HCT116 (cell line): Measurements from ENCODE around the gene ESRRB. TPM values are rescaled to one million over a fixed set of nuclear protein-coding genes. Genes with fewer than 3 reads are reported as not detected.

Experiments used
- ATAC-seq: fragments of 200-7000 bp; cut with Tn5 transposase; 2 replicates; pipeline ENCODE4 v1.9.1; 2020; ENCODE audit warnings: mild to moderate bottlenecking, moderate library complexity
- BruUV-seq: library from RNA; stranded (reverse); fragments of 400-500 nt; replicated peaks from 2 replicates; lab custom pipeline; 2021; lab: Mats Ljungman, UMichigan
- CTCF ChIA-PET: fragments of 300-600 bp; sonication (Branson Sonifier 250); formaldehyde crosslinking; loops from one replicate; lab custom pipeline; 2021; ENCODE audit warnings: antibody characterized with exemption; lab: Charles Lee
- POLR2A ChIA-PET: fragments of 300-600, 350-600 bp; sonication (Branson Sonifier 250); formaldehyde crosslinking; loops from one replicate; lab custom pipeline; 2021; ENCODE audit warnings: antibody characterized with exemption; lab: Charles Lee
- RAD21 ChIA-PET, 2 experiments: fragments of 300-600 bp; sonication (Branson Sonifier 250); formaldehyde crosslinking; loops; one replicate each; lab custom pipeline; 2023; ENCODE audit warnings: low total read pairs in 2 of 2; ENCODE audit not compliant: uncharacterized antibody in 2 of 2, unreplicated experiment in 2 of 2, low non-redundant PET in 1 of 2; lab: Charles Lee
- DNase-seq: peaks from one replicate; pipeline ENCODE4 v3.0.0-alpha.2; 2010; ENCODE audit warnings: low read depth, low spot score
- H2AFZ ChIP-seq: fragments of 200-600 bp; shearing (Covaris generic), sonication (generic); 2 replicates; pipeline ENCODE4 v1.6.1; 2017; ENCODE audit warnings: low read depth, mixed run types, mixed read lengths, antibody characterized with exemption, low read length; ENCODE audit not compliant: poor library complexity, severe bottlenecking
- H3K27ac ChIP-seq: 2 replicates; pipeline ENCODE4 v1.5.1; 2012; ENCODE audit warnings: low read depth, low read length
- H3K27me3 ChIP-seq: fragments of 200-600 bp; sonication (generic); 2 replicates; pipeline ENCODE4 v1.6.1; 2016; ENCODE audit warnings: mixed run types, low read length, mixed read lengths; ENCODE audit not compliant: insufficient read depth
- H3K36me3 ChIP-seq, 2 experiments: fragments of 200-500 bp in 1 of 2; fragments of 200-600 bp in 1 of 2; sonication (Bioruptor generic) in 1 of 2; sonication (generic) in 1 of 2; 2 replicates each; pipeline versions ENCODE4 v1.5.1 to v1.6.1; 2014 to 2016; ENCODE audit warnings: low read length in 2 of 2, inconsistent platforms in 1 of 2, mixed read lengths in 1 of 2, mixed run types in 1 of 2; ENCODE audit not compliant: insufficient read depth in 2 of 2, control insufficient read depth in 1 of 2
- H3K4me1 ChIP-seq, 2 experiments: fragments of 200-600 bp in 1 of 2; sonication (generic) in 1 of 2; 2 replicates each; pipeline versions ENCODE4 v1.5.1 to v1.6.1; 2012 to 2017; ENCODE audit warnings: low read length in 2 of 2, inconsistent platforms in 1 of 2, mild to moderate bottlenecking in 1 of 2, mixed read lengths in 1 of 2, mixed run types in 1 of 2, moderate library complexity in 1 of 2; ENCODE audit not compliant: insufficient read depth in 2 of 2, control insufficient read depth in 1 of 2
- H3K4me2 ChIP-seq: fragments of 200-600 bp; sonication (generic); 2 replicates; pipeline ENCODE4 v1.6.1; 2017; ENCODE audit warnings: mixed run types, low read length, mixed read lengths
- H3K4me3 ChIP-seq, 2 experiments: fragments of 200-600 bp in 1 of 2; sonication (generic) in 1 of 2; replicated peaks in 1 of 2; 2 replicates each; pipeline ENCODE4 v1.5.1; 2011 to 2016; ENCODE audit warnings: low read length in 2 of 2, control low read depth in 1 of 2, low read depth in 1 of 2, mild to moderate bottlenecking in 1 of 2, mixed read lengths in 1 of 2, mixed run types in 1 of 2
- H3K79me2 ChIP-seq: fragments of 200-600 bp; sonication (generic); 2 replicates; pipeline ENCODE4 v1.6.1; 2017; ENCODE audit warnings: mild to moderate bottlenecking, mixed run types, low read length, moderate library complexity, mixed read lengths; ENCODE audit not compliant: insufficient read depth
- H3K9ac ChIP-seq: fragments of 200-600 bp; sonication (generic); 2 replicates; pipeline ENCODE4 v1.6.1; 2016; ENCODE audit warnings: low read length, mixed read lengths
- H3K9me2 ChIP-seq: fragments of 200-600 bp; sonication (generic), shearing (Covaris generic); 2 replicates; pipeline ENCODE4 v1.6.1; 2017; ENCODE audit warnings: mixed run types, mild to moderate bottlenecking, moderate library complexity; ENCODE audit not compliant: insufficient read depth
- H3K9me3 ChIP-seq, 2 experiments: fragments of 200-500 bp in 1 of 2; fragments of 200-600 bp in 1 of 2; sonication (Bioruptor generic) in 1 of 2; sonication (generic) in 1 of 2; 2 replicates each; pipeline ENCODE4 v1.6.1; 2014 to 2017; ENCODE audit warnings: low read length in 2 of 2, mixed read lengths in 2 of 2, inconsistent platforms in 1 of 2, low read depth in 1 of 2, mild to moderate bottlenecking in 1 of 2, mixed run types in 1 of 2, moderate library complexity in 1 of 2; ENCODE audit not compliant: control insufficient read depth in 1 of 2, insufficient read depth in 1 of 2
- H4K20me1 ChIP-seq: fragments of 200-600 bp; sonication (generic), shearing (Covaris generic); 2 replicates; pipeline ENCODE4 v1.6.1; 2017; ENCODE audit warnings: mixed run types, mild to moderate bottlenecking, moderate library complexity; ENCODE audit not compliant: insufficient read depth
- CBX3 ChIP-seq: IDR thresholded peaks from 2 replicates; pipeline ENCODE4 v1.6.1; 2012; ENCODE audit warnings: low read depth
- CEBPB ChIP-seq: IDR thresholded peaks from 2 replicates; pipeline ENCODE4 v1.6.1; 2012; ENCODE audit warnings: low read depth
- ELF1 ChIP-seq: IDR thresholded peaks from 2 replicates; pipeline ENCODE4 v1.6.1; 2012; ENCODE audit warnings: low read depth, borderline replicate concordance
- EZH2 ChIP-seq: fragments of 200-600 bp; sonication (generic); IDR thresholded peaks from 2 replicates; pipeline ENCODE4 v1.6.1; 2017; ENCODE audit warnings: antibody characterized with exemption, mixed run types
- POLR2A ChIP-seq: IDR thresholded peaks from 2 replicates; pipeline ENCODE4 v1.7.0; 2011; ENCODE audit warnings: borderline replicate concordance; ENCODE audit not compliant: insufficient read depth, insufficient read length; ENCODE audit errors: extremely low read depth
- SP1 ChIP-seq: IDR thresholded peaks from 2 replicates; pipeline ENCODE4 v1.6.1; 2012; ENCODE audit warnings: low read depth
- SRF ChIP-seq: IDR thresholded peaks from 2 replicates; pipeline ENCODE4 v1.6.1; 2012; ENCODE audit warnings: low read depth
- ZFX ChIP-seq: fragments of 450-650 bp; IDR thresholded peaks from 2 replicates; pipeline ENCODE4 v1.6.1; 2017
- intact Hi-C: fragments of 100-400 bp; cut with micrococcal nuclease; formaldehyde crosslinking; loops from 2 replicates; pipeline ENCODE4 v1.10.0; 2022
- total RNA-seq: library from RNA; stranded (reverse); gene quantifications from one replicate; pipeline ENCODE4 v1.2.1, GENCODE V29; 2021; ENCODE audit not compliant: unreplicated experiment
- TF ChIP-seq, protein P1 (sequence below): IDR thresholded peaks from 2 replicates; pipeline ENCODE4 v1.6.1; 2012
- TF ChIP-seq, protein P2 (sequence below), 3 experiments: fragments of 200-600 bp in 1 of 3; sonication (generic) in 1 of 3; IDR thresholded peaks in 2 of 3; conservative IDR thresholded peaks in 1 of 3; 2 replicates each; pipeline ENCODE4 v1.5.1; 2012 to 2017; ENCODE audit warnings: low read depth in 2 of 3, low read length in 2 of 3, antibody characterized with exemption in 1 of 3, borderline replicate concordance in 1 of 3, control low read depth in 1 of 3, mild to moderate bottlenecking in 1 of 3, mixed read lengths in 1 of 3, mixed run types in 1 of 3, moderate library complexity in 1 of 3; ENCODE audit not compliant: insufficient read depth in 1 of 3

ESRRB gene
- total RNA-seq, 1 experiment from 2014 or later: 1.9 TPM

DNA sequence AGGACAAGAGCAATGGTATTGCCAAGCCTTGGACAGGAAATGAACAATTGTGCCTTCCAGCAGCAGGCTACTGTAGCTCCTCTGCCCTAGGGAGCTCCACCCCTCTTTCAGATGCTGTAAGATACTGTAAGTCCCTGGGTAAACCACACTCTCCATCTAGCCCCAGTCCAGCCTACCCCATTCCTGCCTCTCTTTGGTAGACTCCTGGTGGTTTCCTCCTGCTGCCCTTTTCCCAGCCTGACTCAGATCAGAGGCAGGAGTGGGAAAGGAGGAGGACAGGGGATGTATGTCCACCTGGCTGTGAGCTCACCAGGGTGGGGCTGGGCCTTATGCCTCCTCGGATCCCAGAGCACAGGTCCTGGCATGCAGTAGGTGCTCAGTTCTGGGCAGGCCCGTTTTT lies 174.6 kb downstream of the ESRRB start (continued):
- no peak for TF ChIP-seq SRF
- no peak for TF ChIP-seq EZH2
- TF ChIP-seq, protein P1, sequence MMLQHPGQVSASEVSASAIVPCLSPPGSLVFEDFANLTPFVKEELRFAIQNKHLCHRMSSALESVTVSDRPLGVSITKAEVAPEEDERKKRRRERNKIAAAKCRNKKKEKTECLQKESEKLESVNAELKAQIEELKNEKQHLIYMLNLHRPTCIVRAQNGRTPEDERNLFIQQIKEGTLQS: no peak
- TF ChIP-seq POLR2A: no peak
- no peak for TF ChIP-seq CEBPB
- no peak for TF ChIP-seq ELF1
- TF ChIP-seq SP1: no peak
- TF ChIP-seq CBX3: no peak

DNA sequence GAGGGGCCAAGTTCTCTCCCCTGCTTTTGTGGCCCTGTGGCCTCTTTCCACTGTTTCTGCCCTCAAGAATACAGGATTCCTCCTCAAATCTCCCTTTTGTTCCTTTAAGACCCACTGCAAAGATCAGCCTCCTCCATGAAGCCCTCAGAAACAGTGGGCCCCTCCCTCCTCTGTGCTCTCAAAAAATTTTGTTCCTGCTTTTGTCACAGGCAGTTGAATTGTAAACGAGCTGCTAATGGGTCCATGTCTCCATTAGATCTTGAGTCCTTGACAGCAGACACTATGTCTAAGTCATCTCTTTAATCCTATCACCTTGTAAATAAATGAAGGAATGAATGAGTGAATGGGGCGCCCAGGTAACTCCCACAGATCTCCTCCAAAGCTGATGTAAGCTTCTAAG lies 175.2 kb downstream of the ESRRB start:
- no peaks in the 10 kb centered on the region for H3K79me2 ChIP-seq
- TF ChIP-seq ZFX (no peak), EZH2 (no peak)
- TF ChIP-seq, protein P2, sequence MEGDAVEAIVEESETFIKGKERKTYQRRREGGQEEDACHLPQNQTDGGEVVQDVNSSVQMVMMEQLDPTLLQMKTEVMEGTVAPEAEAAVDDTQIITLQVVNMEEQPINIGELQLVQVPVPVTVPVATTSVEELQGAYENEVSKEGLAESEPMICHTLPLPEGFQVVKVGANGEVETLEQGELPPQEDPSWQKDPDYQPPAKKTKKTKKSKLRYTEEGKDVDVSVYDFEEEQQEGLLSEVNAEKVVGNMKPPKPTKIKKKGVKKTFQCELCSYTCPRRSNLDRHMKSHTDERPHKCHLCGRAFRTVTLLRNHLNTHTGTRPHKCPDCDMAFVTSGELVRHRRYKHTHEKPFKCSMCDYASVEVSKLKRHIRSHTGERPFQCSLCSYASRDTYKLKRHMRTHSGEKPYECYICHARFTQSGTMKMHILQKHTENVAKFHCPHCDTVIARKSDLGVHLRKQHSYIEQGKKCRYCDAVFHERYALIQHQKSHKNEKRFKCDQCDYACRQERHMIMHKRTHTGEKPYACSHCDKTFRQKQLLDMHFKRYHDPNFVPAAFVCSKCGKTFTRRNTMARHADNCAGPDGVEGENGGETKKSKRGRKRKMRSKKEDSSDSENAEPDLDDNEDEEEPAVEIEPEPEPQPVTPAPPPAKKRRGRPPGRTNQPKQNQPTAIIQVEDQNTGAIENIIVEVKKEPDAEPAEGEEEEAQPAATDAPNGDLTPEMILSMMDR (IDR thresholded peaks at IDR 0.05 in 2 of 3, conservative IDR thresholded peaks at IDR 0.05 in 1 of 3; ENCODE audit: borderline replicate concordance in 1 of 3, insufficient read depth in 1 of 3, low read depth in 2 of 3, low read length in 2 of 3): no peak
- ChIA-PET POLR2A (no interaction called here), RAD21 (no interaction called here), CTCF (no interaction called here)
- no peak overlapping the region for H3K4me2 ChIP-seq
- H3K9ac ChIP-seq: no peak overlapping the region
- H3K9me3 ChIP-seq: no peaks in the 10 kb centered on the region
- DNase-seq (no peak), ATAC-seq (no peak)
- intact Hi-C loops: no loop called here
- no peaks in the 10 kb centered on the region for H4K20me1 ChIP-seq
- H3K36me3 ChIP-seq: no peaks in the 10 kb centered on the region
- no peak overlapping the region for H2AFZ ChIP-seq
- no TSS peak for BruUV-seq
- peaks cover 0 to 15% of the 10 kb centered on the region in 2 experiments; a peak in 2 of 4 replicates for H3K4me1 ChIP-seq
- H3K27me3 ChIP-seq: no peaks in the 10 kb centered on the region
- no peak overlapping the region for H3K4me3 ChIP-seq
- no peaks in the 10 kb centered on the region for H3K9me2 ChIP-seq
- no peak overlapping the region for H3K27ac ChIP-seq

Other genes starting within 250 kb of the ESRRB start
- 49.2 TPM for gene GPATCH2L, start 224.2 kb upstream of the ESRRB start, total RNA-seq